Mammary epithelial cell (primary cell): ENCODE measurements around the gene ZFYVE9.

Experiments
- CTCF ChIP-seq, 2 donors: IDR thresholded peaks in 1 of 2; conservative IDR thresholded peaks in 1 of 2; 2 replicates each; pipeline ENCODE4 v1.5.1; 2011 to 2012; ENCODE audit warnings: inconsistent platforms in 2 of 2, low read length in 2 of 2, mild to moderate bottlenecking in 2 of 2, control low read depth in 1 of 2, low read depth in 1 of 2; ENCODE audit not compliant: insufficient read depth in 1 of 2; ENCODE audit errors: extremely low read depth in 1 of 2
- EZH2 ChIP-seq: IDR thresholded peaks from 2 replicates; pipeline ENCODE4 v1.6.1; 2012; ENCODE audit warnings: low read length, inconsistent platforms, borderline replicate concordance

DNA sequence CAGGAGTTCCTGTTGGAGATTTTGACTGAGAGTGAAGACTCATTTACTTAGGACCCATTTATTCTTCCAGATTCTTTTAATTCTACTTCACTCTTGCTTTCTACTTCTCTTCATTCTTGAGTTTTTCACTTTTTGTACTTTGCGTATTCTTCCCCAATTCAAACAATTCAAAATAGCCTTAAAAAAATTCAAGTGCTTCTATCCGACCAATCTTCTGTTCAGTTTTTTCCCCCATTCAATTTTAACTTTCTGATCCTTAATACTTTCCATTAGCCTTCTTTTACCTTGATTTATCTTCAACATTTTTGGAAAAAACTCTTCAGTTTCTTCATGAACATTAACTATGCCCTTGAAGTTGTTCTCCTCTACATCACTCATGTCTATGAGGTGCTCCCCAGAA is 21.1 kb downstream of the ZFYVE9 start:
- TF ChIP-seq CTCF (conservative IDR thresholded peaks at IDR 0.05 in 1 of 2, IDR thresholded peaks at IDR 0.05 in 1 of 2; ENCODE audit: extremely low read depth in 1 of 2, insufficient read depth in 1 of 2, low read depth in 1 of 2, low read length in 2 of 2) (no peak), EZH2 (no peak)
